GM21526 (cell line): Measurements from ENCODE around the gene ITPRIPL1.

Source experiments
- ATAC-seq: cut with Tn5 transposase; IDR thresholded peaks from one replicate; pipeline ENCODE4 v1.9.1; 2021; ENCODE audit warnings: moderate library complexity; ENCODE audit not compliant: unreplicated experiment, low FRiP score

ITPRIPL1 gene

GRCh38 chr2:96353606-96354101 is 28.5 kb downstream of the ITPRIPL1 start:
- ATAC-seq: no peak

GRCh38 chr2:96354492-96354891 is 29.4 kb downstream of the ITPRIPL1 start:
- ATAC-seq: no peak

- ATAC-seq: no peak
These were observed 31.8 kb downstream of the ITPRIPL1 start for GRCh38 chr2:96356889-96357288.

GRCh38 chr2:96359310-96359709 is 34.2 kb downstream of the ITPRIPL1 start:
- no peak for ATAC-seq

- ATAC-seq: no peak
These were observed 34.7 kb downstream of the ITPRIPL1 start for GRCh38 chr2:96359866-96360265.

- ATAC-seq: no peak
These were observed 36.6 kb downstream of the ITPRIPL1 start for GRCh38 chr2:96361751-96362150.

GRCh38 chr2:96369186-96369585 is 44.1 kb downstream of the ITPRIPL1 start:
- ATAC-seq: no peak

- ATAC-seq: no peak
These were observed 49.3 kb downstream of the ITPRIPL1 start for GRCh38 chr2:96374211-96374951.
